ENCODE measurements around the gene DNLZ. TPM values are rescaled to one million over a fixed set of nuclear protein-coding genes. Genes with fewer than 3 reads are reported as not detected.

The DNLZ gene
- polyA plus RNA-seq, 2 of the 4 experiments (the other 2 are of a cell fraction), result 8.0 to 19.9 TPM

DNA sequence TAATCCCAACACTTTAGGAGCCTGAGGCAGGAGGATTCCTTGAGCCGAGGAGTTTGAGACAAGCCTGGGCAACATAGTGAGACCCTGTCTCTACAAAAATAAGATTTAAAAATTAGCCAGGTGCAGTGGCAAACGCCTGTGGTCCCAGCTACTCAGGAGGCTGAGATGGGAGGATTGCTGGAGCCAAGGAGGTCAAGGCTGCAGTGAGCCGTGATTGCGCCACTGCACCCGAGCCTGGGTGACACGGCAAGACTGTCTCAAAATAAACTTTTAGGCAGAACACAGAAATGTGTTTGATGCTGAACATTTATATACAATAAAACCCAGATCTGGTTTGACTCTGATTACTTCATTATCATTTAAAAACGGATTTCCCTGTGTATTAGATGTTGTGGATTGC is 41.9 kb upstream of the DNLZ start:
- peak in 1 of 2 experiments; percentile 35; a peak in 1 of 4 replicates for TF ChIP-seq CEBPB (IDR thresholded peaks at IDR 0.05)
- TF ChIP-seq, protein P1, sequence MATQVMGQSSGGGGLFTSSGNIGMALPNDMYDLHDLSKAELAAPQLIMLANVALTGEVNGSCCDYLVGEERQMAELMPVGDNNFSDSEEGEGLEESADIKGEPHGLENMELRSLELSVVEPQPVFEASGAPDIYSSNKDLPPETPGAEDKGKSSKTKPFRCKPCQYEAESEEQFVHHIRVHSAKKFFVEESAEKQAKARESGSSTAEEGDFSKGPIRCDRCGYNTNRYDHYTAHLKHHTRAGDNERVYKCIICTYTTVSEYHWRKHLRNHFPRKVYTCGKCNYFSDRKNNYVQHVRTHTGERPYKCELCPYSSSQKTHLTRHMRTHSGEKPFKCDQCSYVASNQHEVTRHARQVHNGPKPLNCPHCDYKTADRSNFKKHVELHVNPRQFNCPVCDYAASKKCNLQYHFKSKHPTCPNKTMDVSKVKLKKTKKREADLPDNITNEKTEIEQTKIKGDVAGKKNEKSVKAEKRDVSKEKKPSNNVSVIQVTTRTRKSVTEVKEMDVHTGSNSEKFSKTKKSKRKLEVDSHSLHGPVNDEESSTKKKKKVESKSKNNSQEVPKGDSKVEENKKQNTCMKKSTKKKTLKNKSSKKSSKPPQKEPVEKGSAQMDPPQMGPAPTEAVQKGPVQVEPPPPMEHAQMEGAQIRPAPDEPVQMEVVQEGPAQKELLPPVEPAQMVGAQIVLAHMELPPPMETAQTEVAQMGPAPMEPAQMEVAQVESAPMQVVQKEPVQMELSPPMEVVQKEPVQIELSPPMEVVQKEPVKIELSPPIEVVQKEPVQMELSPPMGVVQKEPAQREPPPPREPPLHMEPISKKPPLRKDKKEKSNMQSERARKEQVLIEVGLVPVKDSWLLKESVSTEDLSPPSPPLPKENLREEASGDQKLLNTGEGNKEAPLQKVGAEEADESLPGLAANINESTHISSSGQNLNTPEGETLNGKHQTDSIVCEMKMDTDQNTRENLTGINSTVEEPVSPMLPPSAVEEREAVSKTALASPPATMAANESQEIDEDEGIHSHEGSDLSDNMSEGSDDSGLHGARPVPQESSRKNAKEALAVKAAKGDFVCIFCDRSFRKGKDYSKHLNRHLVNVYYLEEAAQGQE (IDR thresholded peaks at IDR 0.05), result no peak
- H3K4me1 ChIP-seq, result peaks cover 12% of the 10 kb centered on the region; the same call in 2 of the 3 replicates
- ChIA-PET POLR2A (no interaction called here), CTCF (interaction anchor here (0.9 to 1.3 kb wide), 2 partner anchors 22 to 35 kb away, joined by 3 to 4 read pairs; no protein-coding TSS in a partner anchor)
- H3K9me3 ChIP-seq, result no peaks in the 10 kb centered on the region
- no peak overlapping the region for H3K27ac ChIP-seq
- no peak overlapping the region for H3K4me3 ChIP-seq
- no peak for FAIRE-seq
- no peak for ATAC-seq
- H3K4me2 ChIP-seq, result no peak overlapping the region
- 80% methylated on average over 7 of the region's 7 CpGs for WGBS (ENCODE audit: missing lambda C conversion rate)
- DNase-seq (ENCODE audit: low read depth in 1 of 2, low spot score in 1 of 2), result no peak

DNA sequence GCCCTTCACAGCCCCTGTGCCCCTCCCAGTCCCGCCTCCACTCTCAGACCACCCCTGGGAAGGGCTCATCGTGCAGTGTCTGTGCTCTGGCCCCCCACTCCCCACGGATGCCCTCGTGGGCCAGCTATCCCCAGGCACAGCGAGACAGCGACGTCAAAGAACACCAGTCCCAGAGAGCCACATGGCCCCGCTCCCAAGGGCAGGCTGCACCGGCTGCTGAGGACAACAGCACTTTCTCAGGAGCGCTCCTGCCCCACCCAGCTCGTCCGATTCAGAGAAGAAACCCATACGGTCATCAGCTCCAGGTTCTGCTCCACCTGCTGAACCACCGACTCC is 41.2 kb upstream of the DNLZ start:
- Histone ChIP-seq H3K27ac (no peak overlapping the region), H3K4me2 (no peak overlapping the region), H3K4me3 (no peak overlapping the region), H3K4me1 (peaks cover 15% of the 10 kb centered on the region; the same call in 2 of the 3 replicates), H3K9me3 (no peaks in the 10 kb centered on the region)
- ATAC-seq (no peak), FAIRE-seq (no peak), DNase-seq (ENCODE audit: low read depth in 1 of 2, low spot score in 1 of 2) (no peak)
- WGBS (ENCODE audit: missing lambda C conversion rate), result 87% methylated on average over 14 of the region's 14 CpGs
- no peak for TF ChIP-seq BHLHE40 (IDR thresholded peaks at IDR 0.05; ENCODE audit: low read depth, low read length)
- no peak for TF ChIP-seq CBX2 (IDR thresholded peaks at IDR 0.05; ENCODE audit: borderline replicate concordance, low read depth)
- TF ChIP-seq CHD2 (IDR thresholded peaks at IDR 0.05; ENCODE audit: low read length, partially characterized antibody), result no peak
- no peak for TF ChIP-seq JUN (IDR thresholded peaks at IDR 0.05)
- TF ChIP-seq, protein P2, sequence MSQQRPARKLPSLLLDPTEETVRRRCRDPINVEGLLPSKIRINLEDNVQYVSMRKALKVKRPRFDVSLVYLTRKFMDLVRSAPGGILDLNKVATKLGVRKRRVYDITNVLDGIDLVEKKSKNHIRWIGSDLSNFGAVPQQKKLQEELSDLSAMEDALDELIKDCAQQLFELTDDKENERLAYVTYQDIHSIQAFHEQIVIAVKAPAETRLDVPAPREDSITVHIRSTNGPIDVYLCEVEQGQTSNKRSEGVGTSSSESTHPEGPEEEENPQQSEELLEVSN (IDR thresholded peaks at IDR 0.05; ENCODE audit: borderline replicate concordance, low read depth), result no peak
- TF ChIP-seq SMC3 (IDR thresholded peaks at IDR 0.05), result no peak
- TF ChIP-seq, protein P3, sequence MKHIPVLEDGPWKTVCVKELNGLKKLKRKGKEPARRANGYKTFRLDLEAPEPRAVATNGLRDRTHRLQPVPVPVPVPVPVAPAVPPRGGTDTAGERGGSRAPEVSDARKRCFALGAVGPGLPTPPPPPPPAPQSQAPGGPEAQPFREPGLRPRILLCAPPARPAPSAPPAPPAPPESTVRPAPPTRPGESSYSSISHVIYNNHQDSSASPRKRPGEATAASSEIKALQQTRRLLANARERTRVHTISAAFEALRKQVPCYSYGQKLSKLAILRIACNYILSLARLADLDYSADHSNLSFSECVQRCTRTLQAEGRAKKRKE (CRISPR knock-in tag; IDR thresholded peaks at IDR 0.05; ENCODE audit: low read depth), result no peak
- no peak for TF ChIP-seq RCOR1 (IDR thresholded peaks at IDR 0.05; ENCODE audit: low read depth, low read length)
- POLR2A ChIA-PET, result no interaction called here
- CTCF ChIA-PET, result interaction anchor here (0.9 to 1.3 kb wide), 3 partner anchors 9 to 42 kb away, joined by 3 to 4 read pairs (median 3); partner anchors contain the start of gene DNLZ

DNA sequence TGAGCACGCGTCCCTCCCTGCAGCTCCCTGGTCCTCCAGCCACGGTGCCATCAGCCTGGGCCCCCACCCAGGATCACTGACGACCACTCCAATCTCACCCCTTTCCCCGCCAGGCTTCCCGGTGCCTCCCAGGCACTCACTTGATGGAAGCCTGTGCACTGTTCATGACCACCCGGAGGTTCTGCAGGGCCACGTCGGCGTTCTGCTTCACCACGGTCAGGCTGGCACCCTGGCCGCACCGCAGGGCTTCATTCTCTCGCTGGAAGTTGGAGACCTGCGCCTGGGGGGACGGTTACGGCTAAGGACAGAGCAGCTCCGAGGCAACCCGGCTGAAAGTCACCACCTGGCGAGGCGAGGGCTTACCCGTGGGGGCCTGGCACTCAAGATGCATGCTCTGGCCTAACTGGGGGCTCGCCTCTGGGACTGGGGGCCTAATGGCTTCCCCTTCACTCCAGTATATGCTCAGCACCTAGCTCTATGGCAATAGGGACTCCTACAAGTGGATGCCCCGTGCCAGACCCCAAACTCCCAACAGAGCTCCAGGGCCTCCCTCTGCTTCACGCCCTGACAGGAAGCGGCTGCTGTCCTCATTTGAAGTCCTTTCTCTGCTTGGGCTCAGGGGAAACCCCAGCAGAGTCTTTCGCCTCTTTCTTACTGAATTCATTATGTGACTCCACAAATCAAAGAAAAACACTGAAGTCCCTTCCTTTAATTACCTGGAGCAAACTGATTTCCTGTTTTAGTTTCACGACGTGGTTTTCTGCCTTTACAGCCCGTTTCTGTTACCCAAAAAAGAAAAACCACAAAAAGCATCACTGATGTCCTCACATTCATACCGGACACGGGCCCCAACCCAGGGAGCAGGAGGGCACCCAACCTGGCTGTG is 40.6 kb upstream of the DNLZ start:
- WGBS (ENCODE audit: missing lambda C conversion rate), result 94% methylated on average over 32 of the region's 32 CpGs
- ChIA-PET CTCF (interaction anchor here (0.9 to 3.8 kb wide), 7 partner anchors 8 to 226 kb away, joined by 3 to 19 read pairs (median 4); partner anchors contain the start of gene DNLZ), POLR2A (no interaction called here)
- FAIRE-seq, result no peak
- ATAC-seq, result no peak
- DNase-seq (ENCODE audit: low read depth in 1 of 2, low spot score in 1 of 2), result no peak
- no peak for TF ChIP-seq EHMT2 (IDR thresholded peaks at IDR 0.05; ENCODE audit: low read depth)
- TF ChIP-seq MAZ (IDR thresholded peaks at IDR 0.05; ENCODE audit: borderline replicate concordance, low read depth, low read length), result no peak
- TF ChIP-seq POLR2A (IDR thresholded peaks at IDR 0.05; ENCODE audit: low read length), result no peak
- no peak for TF ChIP-seq KDM5A (IDR thresholded peaks at IDR 0.05)
- no peak for TF ChIP-seq HOXB13 (CRISPR knock-in tag; IDR thresholded peaks at IDR 0.05; ENCODE audit: low read depth)
- no peak for TF ChIP-seq RNF2 (IDR thresholded peaks at IDR 0.05; ENCODE audit: borderline replicate concordance, low read depth)
- TF ChIP-seq, protein P4, sequence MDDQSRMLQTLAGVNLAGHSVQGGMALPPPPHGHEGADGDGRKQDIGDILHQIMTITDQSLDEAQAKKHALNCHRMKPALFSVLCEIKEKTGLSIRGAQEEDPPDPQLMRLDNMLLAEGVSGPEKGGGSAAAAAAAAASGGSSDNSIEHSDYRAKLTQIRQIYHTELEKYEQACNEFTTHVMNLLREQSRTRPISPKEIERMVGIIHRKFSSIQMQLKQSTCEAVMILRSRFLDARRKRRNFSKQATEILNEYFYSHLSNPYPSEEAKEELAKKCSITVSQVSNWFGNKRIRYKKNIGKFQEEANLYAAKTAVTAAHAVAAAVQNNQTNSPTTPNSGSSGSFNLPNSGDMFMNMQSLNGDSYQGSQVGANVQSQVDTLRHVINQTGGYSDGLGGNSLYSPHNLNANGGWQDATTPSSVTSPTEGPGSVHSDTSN (IDR thresholded peaks at IDR 0.05), result no peak
- TF ChIP-seq RCOR1 (IDR thresholded peaks at IDR 0.05; ENCODE audit: low read depth, low read length), result no peak
- H3K4me2 ChIP-seq, result no peak overlapping the region
- no peaks in the 10 kb centered on the region for H3K9me3 ChIP-seq
- no peak overlapping the region for H3K4me3 ChIP-seq
- peaks cover 11% of the 10 kb centered on the region; the same call in 2 of the 3 replicates for H3K4me1 ChIP-seq
- no peak overlapping the region for H3K27ac ChIP-seq

Measured in A549 (cell line).